GM12878 (cell line): ENCODE measurements around the gene ELSPBP1. TPM values are rescaled to one million over a fixed set of nuclear protein-coding genes. Genes with fewer than 3 reads are reported as not detected.

ENCODE experiments used
- ATAC-seq: fragments of 200-7000 bp; cut with Tn5 transposase; 3 replicates; pipeline ENCODE4 v1.9.1; 2020; ENCODE audit warnings: mild to moderate bottlenecking, moderate library complexity
- BruUV-seq: library from RNA; stranded (reverse); fragments of 400-500 nt; replicated peaks from 2 replicates; lab custom pipeline; 2021; lab: Mats Ljungman, UMichigan
- CTCF ChIA-PET: fragments of 300-600 bp; sonication (Branson Sonifier 250); formaldehyde crosslinking; extraction: SDS; loops from one replicate; lab custom pipeline; 2021; ENCODE audit warnings: inconsistent platforms; lab: Yijun Ruan, JAX
- POLR2A ChIA-PET: fragments of 350-600 bp; formaldehyde crosslinking; extraction: SDS; loops from one replicate; lab custom pipeline; 2021; ENCODE audit warnings: inconsistent platforms; lab: Charles Lee
- RAD21 ChIA-PET: fragments of 300-600 bp; sonication (Branson Sonifier 250); formaldehyde crosslinking; loops from one replicate; lab custom pipeline; 2023; ENCODE audit warnings: antibody characterized with exemption; ENCODE audit not compliant: unreplicated experiment; lab: Charles Lee
- SMC1A ChIA-PET: fragments of 300-600 bp; sonication (Branson Sonifier 250); formaldehyde crosslinking; loops from one replicate; lab custom pipeline; 2023; ENCODE audit not compliant: unreplicated experiment, uncharacterized antibody; lab: Charles Lee
- DNase-seq: peaks from one replicate; pipeline ENCODE4 v3.0.0-alpha.2; 2011; ENCODE audit warnings: low read depth, low spot score
- FAIRE-seq: peaks from 3 replicates; lab custom pipeline; 2011; peaks lifted over from hg19 to GRCh38; lab: Jason Lieb, UNC
- H2AFZ ChIP-seq: 2 replicates; pipeline ENCODE4 v1.6.0; 2011; ENCODE audit warnings: low read depth, low read length, control low read depth; ENCODE audit not compliant: control insufficient read depth
- H3K27ac ChIP-seq: 2 replicates; pipeline ENCODE4 v1.5.1; 2011; ENCODE audit warnings: control low read depth; ENCODE audit not compliant: control insufficient read depth, insufficient read depth
- H3K27me3 ChIP-seq, 2 experiments: replicated peaks in 1 of 2; 2 replicates each; pipeline versions ENCODE4 v1.6.0 to v1.6.1; 2011; ENCODE audit warnings: low read length in 1 of 2; ENCODE audit not compliant: control insufficient read depth in 2 of 2, insufficient read depth in 2 of 2
- H3K36me3 ChIP-seq, 2 experiments: 2 replicates each; pipeline ENCODE4 v1.5.1; 2011; ENCODE audit warnings: low read length in 1 of 2; ENCODE audit not compliant: control insufficient read depth in 2 of 2, insufficient read depth in 2 of 2
- H3K4me1 ChIP-seq: 2 replicates; pipeline ENCODE4 v1.6.1; 2011; ENCODE audit warnings: mild to moderate bottlenecking, low read length, moderate library complexity, mixed read lengths; ENCODE audit not compliant: control insufficient read depth, insufficient read depth
- H3K4me2 ChIP-seq: 2 replicates; pipeline ENCODE4 v1.6.0; 2011; ENCODE audit warnings: control low read depth; ENCODE audit not compliant: control insufficient read depth, insufficient read depth
- H3K4me3 ChIP-seq: fragments of 200-600 bp; sonication (generic); 2 replicates; pipeline ENCODE4 v1.5.1; 2016
- H3K79me2 ChIP-seq: 2 replicates; pipeline ENCODE4 v1.6.0; 2011; ENCODE audit warnings: low read length; ENCODE audit not compliant: control insufficient read depth, insufficient read depth
- H3K9ac ChIP-seq: 2 replicates; pipeline ENCODE4 v1.8.0; 2011; ENCODE audit warnings: low read length, control low read depth, mixed read lengths; ENCODE audit not compliant: control insufficient read depth, insufficient read depth
- H3K9me3 ChIP-seq: replicated peaks from 3 replicates; pipeline ENCODE4 v1.5.1; 2011; ENCODE audit warnings: mild to moderate bottlenecking, low read length; ENCODE audit not compliant: control insufficient read depth, insufficient read depth
- H4K20me1 ChIP-seq: 2 replicates; pipeline ENCODE4 v1.6.0; 2011; ENCODE audit not compliant: control insufficient read depth, insufficient read depth
- ASH2L ChIP-seq: fragments of 300-600, 200-600 bp; sonication (generic); IDR thresholded peaks from 2 replicates; pipeline ENCODE4 v1.6.1; 2017; ENCODE audit warnings: low read depth, mild to moderate bottlenecking, borderline replicate concordance
- CEBPZ ChIP-seq: fragments of 150-350 bp; IDR thresholded peaks from 2 replicates; pipeline ENCODE4 v1.6.1; 2016; ENCODE audit warnings: low read depth, low read length
- HCFC1 ChIP-seq: fragments of 150-350 bp; IDR thresholded peaks from 2 replicates; pipeline ENCODE4 v1.6.1; 2014; ENCODE audit warnings: low read length
- KLF5 ChIP-seq: fragments of 450-650 bp; IDR thresholded peaks from 2 replicates; pipeline ENCODE4 v1.6.1; 2014; ENCODE audit warnings: mild to moderate bottlenecking; ENCODE audit not compliant: partially characterized antibody
- POLR2AphosphoS5 ChIP-seq: IDR thresholded peaks from 2 replicates; pipeline ENCODE4 v1.6.1; 2011; ENCODE audit warnings: mild to moderate bottlenecking, low read length, inconsistent platforms
- WGBS: methylation state at CpG from one replicate; pipeline ENCODE4 v1.1.6; 2016; ENCODE audit warnings: low lambda C conversion rate; ENCODE audit not compliant: insufficient replicate concordance, insufficient coverage; ENCODE audit errors: missing lambda C conversion rate; 5-methylcytosine and 5-hydroxymethylcytosine counted together
- in situ Hi-C: fragments of 300-500 bp; cut with MboI; formaldehyde crosslinking; loops from 9 replicates; pipeline ENCODE4 v1.14.3; 2018; ENCODE audit warnings: mixed read lengths
- intact Hi-C: fragments of 100-400 bp; cut with micrococcal nuclease; formaldehyde crosslinking; loops from one replicate; pipeline ENCODE4 v1.14.2; 2022; ENCODE audit not compliant: unreplicated experiment
- polyA plus RNA-seq, 11 experiments: library from polyadenylated mRNA; depleted of rRNA in 4 of 11; unstranded in 6 of 11; stranded (reverse) in 5 of 11; fragments of >200 nt; fragmentation: Nextera tagmentation in 4 of 11; fragmentation: Illumina TruSeq in 1 of 11; extraction: Ambion mirVana in 4 of 11; extraction: Trizol in 1 of 11; gene quantifications; 1 replicate in 1 of 11; 2 replicates in 10 of 11; pipeline versions ENCODE4 v1.2.1 to v1.2.3, GENCODE V29; 2011 to 2016; ENCODE audit warnings: inconsistent platforms in 2 of 11, missing spikeins in 2 of 11, low read depth in 1 of 11
- total RNA-seq, 4 experiments: library from RNA; depleted of rRNA in 3 of 4; stranded (reverse); fragments of >200 nt in 3 of 4; fragmentation: Illumina TruSeq in 1 of 4; extraction: Trizol in 1 of 4; gene quantifications; 2 replicates each; pipeline versions ENCODE4 v1.2.1 to v1.2.3, GENCODE V29; 2013 to 2021

ELSPBP1 gene
- total and polyA plus RNA-seq, 10 of the 15 experiments (the other 5 are each of a cell fraction or from before 2014, with no cell fraction given), result not detected

- Histone ChIP-seq H3K4me1 (no peaks in the 10 kb centered on the region), H3K27ac (no peak overlapping the region), H3K9ac (no peak overlapping the region), H3K4me3 (no peak overlapping the region), H4K20me1 (no peaks in the 10 kb centered on the region), H3K4me2 (no peak overlapping the region), H3K9me3 (peaks cover 1% of the 10 kb centered on the region; the same call in 2 of the 3 replicates), H3K36me3 (no peaks in the 10 kb centered on the region), H2AFZ (no peak overlapping the region), H3K27me3 (no peaks in the 10 kb centered on the region), H3K79me2 (no peaks in the 10 kb centered on the region)
- intact Hi-C loops, result no loop called here
- FAIRE-seq, result no peak
- CTCF ChIA-PET, result no interaction called here
- in situ Hi-C loops, result no loop called here
- TF ChIP-seq POLR2AphosphoS5 (no peak), ASH2L (no peak), HCFC1 (no peak), CEBPZ (no peak), KLF5 (no peak)
- RAD21 ChIA-PET, result no interaction called here
- WGBS, result 23% methylated on average over 5 of the region's 5 CpGs
- no peak for DNase-seq
- SMC1A ChIA-PET, result interaction anchor here (1.9 kb wide), 1 partner anchor 74 kb away, joined by 4 read pairs; no protein-coding TSS in a partner anchor
- no TSS peak for BruUV-seq
- POLR2A ChIA-PET, result no interaction called here
- no peak for ATAC-seq
Measured at GRCh38 chr19:48033604-48034003, 39.2 kb downstream of the ELSPBP1 start.
